IMR-90 (cell line): ENCODE results near the gene ARL5C. TPM values are rescaled to one million over a fixed set of nuclear protein-coding genes. Genes with fewer than 3 reads are reported as not detected.

ENCODE experiments used
- ATAC-seq: fragments of 200-7000 bp; cut with Tn5 transposase; 2 replicates; pipeline ENCODE4 v1.9.1; 2020; ENCODE audit warnings: low read depth, mild to moderate bottlenecking, moderate library complexity
- BruUV-seq: library from RNA; stranded (reverse); fragments of 400-500 nt; replicated peaks from 2 replicates; lab custom pipeline; 2021; lab: Mats Ljungman, UMichigan
- CTCF ChIA-PET: fragments of 300-600 bp; formaldehyde crosslinking; extraction: SDS; loops from one replicate; lab custom pipeline; 2021; ENCODE audit warnings: antibody characterized with exemption; lab: Yijun Ruan, JAX
- POLR2A ChIA-PET: fragments of 300-600 bp; sonication (Branson Sonifier 250); formaldehyde crosslinking; loops from one replicate; lab custom pipeline; 2022; ENCODE audit warnings: antibody characterized with exemption; ENCODE audit not compliant: unreplicated experiment; lab: Charles Lee
- DNase-seq: peaks from one replicate; pipeline ENCODE4 v3.0.0; 2013
- H2AFZ ChIP-seq: replicated peaks from 2 replicates; pipeline ENCODE3; 2013; ENCODE audit warnings: low read length, mild to moderate bottlenecking; ENCODE audit not compliant: poor library complexity
- H2AK5ac ChIP-seq: 2 replicates; pipeline ENCODE4 v1.6.1; 2013; ENCODE audit warnings: low read depth, low read length, inconsistent platforms
- H2AK9ac ChIP-seq: replicated peaks from 2 replicates; pipeline ENCODE3; 2013; ENCODE audit warnings: mild to moderate bottlenecking, low read depth, low read length, moderate library complexity; ENCODE audit not compliant: poor library complexity
- H2BK120ac ChIP-seq: 2 replicates; pipeline ENCODE4 v1.6.1; 2013; ENCODE audit warnings: low read depth, low read length, inconsistent platforms
- H2BK15ac ChIP-seq: 3 replicates; pipeline ENCODE4 v1.6.1; 2013; ENCODE audit warnings: low read depth, low read length, inconsistent platforms
- H2BK20ac ChIP-seq: 2 replicates; pipeline ENCODE4 v1.6.1; 2013; ENCODE audit warnings: low read depth, mild to moderate bottlenecking, inconsistent platforms, low read length, moderate library complexity
- H2BK5ac ChIP-seq: 2 replicates; pipeline ENCODE4 v1.6.1; 2013; ENCODE audit warnings: mild to moderate bottlenecking, low read depth, low read length, inconsistent platforms; ENCODE audit not compliant: poor library complexity, severe bottlenecking
- H3K14ac ChIP-seq: replicated peaks from 2 replicates; pipeline ENCODE4 v1.6.1; 2013; ENCODE audit warnings: low read depth, low read length, inconsistent platforms
- H3K18ac ChIP-seq: 2 replicates; pipeline ENCODE4 v1.6.1; 2013; ENCODE audit warnings: low read depth, low read length, control low read depth
- H3K23ac ChIP-seq: 2 replicates; pipeline ENCODE4 v1.6.1; 2013; ENCODE audit warnings: low read depth, low read length, inconsistent platforms
- H3K27ac ChIP-seq: 2 replicates; pipeline ENCODE4 v1.5.1; 2013; ENCODE audit warnings: mild to moderate bottlenecking, control low read depth, low read length; ENCODE audit not compliant: insufficient read depth
- H3K27me3 ChIP-seq: 2 replicates; pipeline ENCODE4 v1.6.1; 2013; ENCODE audit warnings: low read length; ENCODE audit not compliant: control insufficient read depth, insufficient read depth
- H3K36me3 ChIP-seq: 2 replicates; pipeline ENCODE4 v1.6.1; 2013; ENCODE audit warnings: low read length, mixed read lengths; ENCODE audit not compliant: control insufficient read depth, insufficient read depth
- H3K4ac ChIP-seq: 2 replicates; pipeline ENCODE4 v1.6.1; 2013; ENCODE audit warnings: low read depth, low read length, inconsistent platforms
- H3K4me1 ChIP-seq: 2 replicates; pipeline ENCODE4 v1.6.1; 2013; ENCODE audit warnings: low read length, mixed read lengths; ENCODE audit not compliant: control insufficient read depth, insufficient read depth
- H3K4me2 ChIP-seq: 2 replicates; pipeline ENCODE4 v1.6.1; 2013; ENCODE audit warnings: low read depth, mild to moderate bottlenecking, control low read depth, low read length, moderate library complexity
- H3K4me3 ChIP-seq: 2 replicates; pipeline ENCODE4 v1.5.1; 2013; ENCODE audit warnings: low read depth, mild to moderate bottlenecking, control low read depth, low read length, moderate library complexity; ENCODE audit not compliant: insufficient read depth
- H3K56ac ChIP-seq: 2 replicates; pipeline ENCODE4 v1.6.1; 2013; ENCODE audit warnings: low read length, inconsistent platforms; ENCODE audit not compliant: insufficient read depth; ENCODE audit errors: extremely low read depth
- H3K79me1 ChIP-seq, 2 experiments: 2 replicates each; pipeline ENCODE4 v1.6.1; 2013; ENCODE audit warnings: low read length in 2 of 2, inconsistent platforms in 1 of 2, low read depth in 1 of 2
- H3K9ac ChIP-seq: 2 replicates; pipeline ENCODE4 v1.6.1; 2013; ENCODE audit warnings: low read depth, low read length, control low read depth
- H3K9me1 ChIP-seq: 2 replicates; pipeline ENCODE4 v1.6.1; 2013; ENCODE audit warnings: low read length, inconsistent platforms; ENCODE audit not compliant: insufficient read depth
- H3K9me3 ChIP-seq: 2 replicates; pipeline ENCODE4 v1.6.1; 2013; ENCODE audit warnings: low read length; ENCODE audit not compliant: control insufficient read depth, insufficient read depth
- H4K20me1 ChIP-seq: 2 replicates; pipeline ENCODE4 v1.6.1; 2013; ENCODE audit warnings: low read length, inconsistent platforms; ENCODE audit not compliant: insufficient read depth
- H4K5ac ChIP-seq: 2 replicates; pipeline ENCODE4 v1.6.1; 2013; ENCODE audit warnings: mild to moderate bottlenecking, low read depth, low read length, control low read depth
- H4K8ac ChIP-seq, 2 experiments: 2 replicates each; pipeline ENCODE4 v1.6.1; 2013; ENCODE audit warnings: low read depth in 2 of 2, low read length in 2 of 2, control low read depth in 1 of 2, inconsistent platforms in 1 of 2
- H4K91ac ChIP-seq: 2 replicates; pipeline ENCODE4 v1.6.1; 2013; ENCODE audit warnings: low read depth, low read length, inconsistent platforms; ENCODE audit not compliant: insufficient read depth
- BHLHE40 ChIP-seq: fragments of 150-350 bp; IDR thresholded peaks from 2 replicates; pipeline ENCODE4 v1.6.1; 2016; ENCODE audit warnings: mild to moderate bottlenecking, low read depth, low read length
- CEBPB ChIP-seq: IDR thresholded peaks from 2 replicates; pipeline ENCODE4 v1.6.1; 2012; ENCODE audit warnings: low read depth, low read length, improper control_type of control experiment
- FOS ChIP-seq: fragments of 150-350 bp; IDR thresholded peaks from 2 replicates; pipeline ENCODE4 v1.6.1; 2016; ENCODE audit warnings: low read depth, low read length
- MAFK ChIP-seq: IDR thresholded peaks from 2 replicates; pipeline ENCODE4 v1.6.1; 2012; ENCODE audit warnings: low read depth, low read length, improper control_type of control experiment
- MAZ ChIP-seq: IDR thresholded peaks from 2 replicates; pipeline ENCODE4 v1.6.1; 2012; ENCODE audit warnings: low read depth, mild to moderate bottlenecking, low read length, improper control_type of control experiment, moderate library complexity, borderline replicate concordance
- POLR2A ChIP-seq: IDR thresholded peaks from 2 replicates; pipeline ENCODE4 v1.6.1; 2012; ENCODE audit warnings: mild to moderate bottlenecking, low read depth, low read length
- RCOR1 ChIP-seq: IDR thresholded peaks from 2 replicates; pipeline ENCODE4 v1.6.1; 2012; ENCODE audit warnings: mild to moderate bottlenecking, low read length, improper control_type of control experiment; ENCODE audit not compliant: insufficient replicate concordance
- SMC3 ChIP-seq: fragments of 150-350 bp; IDR thresholded peaks from 2 replicates; pipeline ENCODE4 v1.6.1; 2016; ENCODE audit warnings: low read depth, mild to moderate bottlenecking, antibody characterized with exemption, low read length, moderate library complexity
- WGBS, 2 experiments: methylation state at CpG; one replicate each; pipeline versions ENCODE4 v1.1.5 to v1.1.7; 2013; ENCODE audit warnings: missing lambda C conversion rate in 2 of 2; ENCODE audit not compliant: insufficient read length in 1 of 2; ENCODE audit errors: extremely low coverage in 2 of 2; 5-methylcytosine and 5-hydroxymethylcytosine counted together
- dilution Hi-C: fragments of 300-500 bp; cut with HindIII; formaldehyde crosslinking; loops from one replicate; pipeline ENCODE4 v1.14.3; 2018; ENCODE audit warnings: low sequenced_read_pairs; ENCODE audit not compliant: unreplicated experiment
- in situ Hi-C: fragments of 300-500 bp; cut with MboI; formaldehyde crosslinking; loops from 3 replicates; pipeline ENCODE4 v1.14.3; 2019; ENCODE audit warnings: low sequenced_read_pairs, inconsistent platforms, mixed read lengths
- intact Hi-C: fragments of 100-400 bp; cut with micrococcal nuclease; formaldehyde crosslinking; loops from 2 replicates; pipeline ENCODE4 v1.10.0; 2022
- polyA plus RNA-seq, 3 experiments: library from polyadenylated mRNA; depleted of rRNA; stranded (reverse); fragments of >200 nt; gene quantifications; 2 replicates each; pipeline ENCODE4 v1.2.3, GENCODE V29; 2012; ENCODE audit warnings: low replicate concordance in 1 of 3
- total RNA-seq: library from RNA; depleted of rRNA; stranded (reverse); fragments of >200 nt; gene quantifications from 2 replicates; pipeline ENCODE4 v1.2.3, GENCODE V29; 2012
- TF ChIP-seq, protein P1 (sequence below): fragments of 150-350 bp; IDR thresholded peaks from 2 replicates; pipeline ENCODE4 v1.6.1; 2017; ENCODE audit warnings: mild to moderate bottlenecking, antibody characterized with exemption, low read length, low read depth
- TF ChIP-seq, protein P2 (sequence below): fragments of 150-350 bp; IDR thresholded peaks from 2 replicates; pipeline ENCODE4 v1.6.1; 2016; ENCODE audit warnings: low read depth, mild to moderate bottlenecking, low read length, moderate library complexity, borderline replicate concordance

Gene ARL5C
- total and polyA plus RNA-seq, 2 of the 4 experiments (the other 2 are of a cell fraction), result not detected

- Histone ChIP-seq H3K79me1 (no peaks in the 10 kb centered on the region), H2BK15ac (peak overlapping the region; percentile 77; the same call in 2 of the 3 replicates), H4K91ac (peak overlapping the region; percentile 83), H3K4ac (peak overlapping the region; percentile 91), H3K36me3 (no peaks in the 10 kb centered on the region), H2BK20ac (peak overlapping the region; percentile 89), H3K56ac (no peak overlapping the region), H3K4me1 (peaks cover 17% of the 10 kb centered on the region), H3K23ac (peak overlapping the region; percentile 64; the same call in 1 of the 2 replicates), H2BK5ac (peak overlapping the region; percentile 75), H3K27me3 (no peaks in the 10 kb centered on the region), H3K9ac (no peak overlapping the region), H3K4me3 (no peak overlapping the region), H4K20me1 (no peaks in the 10 kb centered on the region), H3K9me1 (peaks cover 13% of the 10 kb centered on the region), H3K9me3 (no peaks in the 10 kb centered on the region), H2AFZ (peak overlapping the region; percentile 81), H4K5ac (peak overlapping the region; percentile 57; the same call in 1 of the 2 replicates), H3K27ac (peak overlapping the region; percentile 19; the same call in 1 of the 2 replicates), H3K4me2 (peak overlapping the region; percentile 19), H2BK120ac (peak overlapping the region; percentile 95), H4K8ac (peak overlapping the region; percentile 31 to 83; a peak in 2 of 4 replicates), H2AK5ac (peak overlapping the region; percentile 94), H2AK9ac (peak overlapping the region; percentile 51), H3K18ac (peak overlapping the region; percentile 58), H3K14ac (peak overlapping the region; percentile 73; the same call in 1 of the 2 replicates)
- intact Hi-C loops, result loop anchor here (5.0 kb wide), 1 partner anchor 157 kb away; no protein-coding TSS in a partner anchor
- DNase-seq (peak; percentile 92), ATAC-seq (peak; percentile 97)
- in situ Hi-C loops, result no loop called here
- dilution Hi-C loops, result no loop called here
- ChIA-PET POLR2A (no interaction called here), CTCF (interaction anchor here (0.6 kb wide), 1 partner anchor 552 kb away, joined by 4 read pairs; no protein-coding TSS in a partner anchor)
- WGBS, 2 experiments, result no CpG with 5 or more reads among the region's 2 CpGs
- TF ChIP-seq BHLHE40 (0 out of 2 replicates have a peak, but pooled peaks have one; percentile 32), FOS (peak; percentile 81), MAFK (peak; percentile 78), RCOR1 (peak; percentile 68), MAZ (peak; percentile 53), SMC3 (no peak), CEBPB (no peak), POLR2A (no peak)
- TF ChIP-seq, protein P1, sequence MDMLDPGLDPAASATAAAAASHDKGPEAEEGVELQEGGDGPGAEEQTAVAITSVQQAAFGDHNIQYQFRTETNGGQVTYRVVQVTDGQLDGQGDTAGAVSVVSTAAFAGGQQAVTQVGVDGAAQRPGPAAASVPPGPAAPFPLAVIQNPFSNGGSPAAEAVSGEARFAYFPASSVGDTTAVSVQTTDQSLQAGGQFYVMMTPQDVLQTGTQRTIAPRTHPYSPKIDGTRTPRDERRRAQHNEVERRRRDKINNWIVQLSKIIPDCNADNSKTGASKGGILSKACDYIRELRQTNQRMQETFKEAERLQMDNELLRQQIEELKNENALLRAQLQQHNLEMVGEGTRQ, result no peak
- TF ChIP-seq, protein P2, sequence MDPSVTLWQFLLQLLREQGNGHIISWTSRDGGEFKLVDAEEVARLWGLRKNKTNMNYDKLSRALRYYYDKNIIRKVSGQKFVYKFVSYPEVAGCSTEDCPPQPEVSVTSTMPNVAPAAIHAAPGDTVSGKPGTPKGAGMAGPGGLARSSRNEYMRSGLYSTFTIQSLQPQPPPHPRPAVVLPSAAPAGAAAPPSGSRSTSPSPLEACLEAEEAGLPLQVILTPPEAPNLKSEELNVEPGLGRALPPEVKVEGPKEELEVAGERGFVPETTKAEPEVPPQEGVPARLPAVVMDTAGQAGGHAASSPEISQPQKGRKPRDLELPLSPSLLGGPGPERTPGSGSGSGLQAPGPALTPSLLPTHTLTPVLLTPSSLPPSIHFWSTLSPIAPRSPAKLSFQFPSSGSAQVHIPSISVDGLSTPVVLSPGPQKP, result no peak
- BruUV-seq, result no TSS peak
Observed at GRCh38 chr17:39139161-39139511, 26.8 kb downstream of the ARL5C start.
